Peyer's patch (tissue), 4 donors: ENCODE results near the gene HAUS3.

Experiments used
- CTCF ChIP-seq, 6 experiments: fragments of 450-650 bp in 4 of 6; fragments of 200-600 bp in 2 of 6; sonication (generic) in 1 of 6; IDR thresholded peaks; one replicate each; pipeline ENCODE4 v1.5.1; 2017 to 2019; ENCODE audit warnings: antibody characterized with exemption in 6 of 6, mild to moderate bottlenecking in 3 of 6, moderate library complexity in 1 of 6
- POLR2A ChIP-seq, 2 donors: fragments of 450-650 bp; IDR thresholded peaks; one replicate each; pipeline ENCODE4 v1.5.1; 2017; ENCODE audit warnings: antibody characterized with exemption in 2 of 2, mild to moderate bottlenecking in 2 of 2, moderate library complexity in 2 of 2

- TF ChIP-seq CTCF (IDR thresholded peaks at IDR 0.05) (no peak), POLR2A (IDR thresholded peaks at IDR 0.05) (no peak)
Observed at GRCh38 chr4:2231082-2231481, 10.8 kb downstream of the HAUS3 start.
